Osteocyte (in vitro differentiated cells): ENCODE measurements around the gene FRMPD1. TPM values are rescaled to one million over a fixed set of nuclear protein-coding genes. Genes with fewer than 3 reads are reported as not detected.

ENCODE experiments used
- DNase-seq: peaks from one replicate; pipeline ENCODE4 v3.0.0; 2021; ENCODE audit warnings: mixed read lengths; ENCODE audit not compliant: unreplicated experiment; ENCODE audit errors: extremely low spot score
- H3K27ac Mint-ChIP-seq: one replicate; pipeline ENCODE4 v1.8.0; 2021; ENCODE audit warnings: mild to moderate bottlenecking, mixed read lengths; ENCODE audit not compliant: unreplicated experiment
- H3K27me3 Mint-ChIP-seq: one replicate; pipeline ENCODE4 v1.8.0; 2021; ENCODE audit warnings: mixed read lengths; ENCODE audit not compliant: unreplicated experiment
- H3K36me3 Mint-ChIP-seq: one replicate; pipeline ENCODE4 v1.8.0; 2021; ENCODE audit warnings: mixed read lengths; ENCODE audit not compliant: unreplicated experiment
- H3K4me1 Mint-ChIP-seq: one replicate; pipeline ENCODE4 v1.8.0; 2021; ENCODE audit warnings: mixed read lengths; ENCODE audit not compliant: unreplicated experiment
- H3K4me3 Mint-ChIP-seq: one replicate; pipeline ENCODE4 v1.8.0; 2021; ENCODE audit warnings: mild to moderate bottlenecking, moderate library complexity, mixed read lengths; ENCODE audit not compliant: unreplicated experiment
- H3K9me3 Mint-ChIP-seq: one replicate; pipeline ENCODE4 v1.8.0; 2021; ENCODE audit warnings: mixed read lengths; ENCODE audit not compliant: unreplicated experiment
- CTCF ChIP-seq: fragments of 200-600 bp; sonication (generic); IDR thresholded peaks from 2 replicates; pipeline ENCODE4 v1.5.0; 2021; ENCODE audit warnings: antibody characterized with exemption, mild to moderate bottlenecking, moderate library complexity
- total RNA-seq: library from RNA; stranded (reverse); gene quantifications from 2 replicates; pipeline ENCODE4 v1.2.1, GENCODE V29; 2021

Gene FRMPD1
- total RNA-seq, 1 donor from 2014 or later: not detected

- Mint-ChIP-seq H3K4me1 (no peaks in the 10 kb centered on the region), H3K9me3 (no peaks in the 10 kb centered on the region), H3K36me3 (no peaks in the 10 kb centered on the region), H3K27ac (no peak overlapping the region), H3K27me3 (peaks cover 28% of the 10 kb centered on the region), H3K4me3 (no peak overlapping the region)
- no peak for TF ChIP-seq CTCF
- DNase-seq: no peak
Observed at GRCh38 chr9:37632479-37632878, 18.3 kb upstream of the FRMPD1 start.

GRCh38 chr9:37635808-37636207 lies 14.9 kb upstream of the FRMPD1 start:
- Mint-ChIP-seq H3K27ac (no peak overlapping the region), H3K27me3 (peaks cover 22% of the 10 kb centered on the region), H3K4me3 (no peak overlapping the region), H3K9me3 (no peaks in the 10 kb centered on the region), H3K36me3 (no peaks in the 10 kb centered on the region), H3K4me1 (no peaks in the 10 kb centered on the region)
- no peak for DNase-seq
- TF ChIP-seq CTCF: no peak

- H3K36me3 Mint-ChIP-seq: no peaks in the 10 kb centered on the region
- no peaks in the 10 kb centered on the region for H3K4me1 Mint-ChIP-seq
- DNase-seq: no peak
- TF ChIP-seq CTCF: no peak
- H3K9me3 Mint-ChIP-seq: no peaks in the 10 kb centered on the region
- H3K4me3 Mint-ChIP-seq: no peak overlapping the region
- H3K27me3 Mint-ChIP-seq: peaks cover 29% of the 10 kb centered on the region
- no peak overlapping the region for H3K27ac Mint-ChIP-seq
Observed at GRCh38 chr9:37636511-37637448, 14.0 kb upstream of the FRMPD1 start.

- no peaks in the 10 kb centered on the region for H3K4me1 Mint-ChIP-seq
- no peaks in the 10 kb centered on the region for H3K9me3 Mint-ChIP-seq
- no peak for TF ChIP-seq CTCF
- no peak for DNase-seq
- no peaks in the 10 kb centered on the region for H3K36me3 Mint-ChIP-seq
- no peak overlapping the region for H3K4me3 Mint-ChIP-seq
- no peak overlapping the region for H3K27ac Mint-ChIP-seq
- H3K27me3 Mint-ChIP-seq: peaks cover 46% of the 10 kb centered on the region
Observed at GRCh38 chr9:37639109-37639762, 11.5 kb upstream of the FRMPD1 start.

- Mint-ChIP-seq H3K27me3 (peaks cover 46% of the 10 kb centered on the region), H3K36me3 (no peaks in the 10 kb centered on the region), H3K4me3 (no peak overlapping the region), H3K9me3 (no peaks in the 10 kb centered on the region), H3K4me1 (no peaks in the 10 kb centered on the region), H3K27ac (no peak overlapping the region)
- DNase-seq: no peak
- no peak for TF ChIP-seq CTCF
Observed at GRCh38 chr9:37639841-37640240, 10.9 kb upstream of the FRMPD1 start.
